Esophagus muscularis mucosa (tissue), 3 donors: ENCODE results near the gene ST8SIA3.

Experiments
- CTCF ChIP-seq, 3 experiments: fragments of 200-600 bp in 2 of 3; fragments of 450-650 bp in 1 of 3; sonication (generic) in 2 of 3; IDR thresholded peaks; one replicate each; pipeline ENCODE4 v1.5.1; 2017 to 2019; ENCODE audit warnings: antibody characterized with exemption in 3 of 3, mild to moderate bottlenecking in 2 of 3, moderate library complexity in 1 of 3
- EP300 ChIP-seq: sonication (generic); formaldehyde crosslinking; IDR thresholded peaks from one replicate; pipeline ENCODE4 v1.6.1; 2017; ENCODE audit warnings: antibody characterized with exemption

- TF ChIP-seq CTCF (IDR thresholded peaks at IDR 0.05) = no peak
- no peak for TF ChIP-seq EP300
Measured at GRCh38 chr18:57416542-57416941, 64.2 kb downstream of the ST8SIA3 start.
